ENCODE data around the gene GKN1.

The GKN1 gene

DNA sequence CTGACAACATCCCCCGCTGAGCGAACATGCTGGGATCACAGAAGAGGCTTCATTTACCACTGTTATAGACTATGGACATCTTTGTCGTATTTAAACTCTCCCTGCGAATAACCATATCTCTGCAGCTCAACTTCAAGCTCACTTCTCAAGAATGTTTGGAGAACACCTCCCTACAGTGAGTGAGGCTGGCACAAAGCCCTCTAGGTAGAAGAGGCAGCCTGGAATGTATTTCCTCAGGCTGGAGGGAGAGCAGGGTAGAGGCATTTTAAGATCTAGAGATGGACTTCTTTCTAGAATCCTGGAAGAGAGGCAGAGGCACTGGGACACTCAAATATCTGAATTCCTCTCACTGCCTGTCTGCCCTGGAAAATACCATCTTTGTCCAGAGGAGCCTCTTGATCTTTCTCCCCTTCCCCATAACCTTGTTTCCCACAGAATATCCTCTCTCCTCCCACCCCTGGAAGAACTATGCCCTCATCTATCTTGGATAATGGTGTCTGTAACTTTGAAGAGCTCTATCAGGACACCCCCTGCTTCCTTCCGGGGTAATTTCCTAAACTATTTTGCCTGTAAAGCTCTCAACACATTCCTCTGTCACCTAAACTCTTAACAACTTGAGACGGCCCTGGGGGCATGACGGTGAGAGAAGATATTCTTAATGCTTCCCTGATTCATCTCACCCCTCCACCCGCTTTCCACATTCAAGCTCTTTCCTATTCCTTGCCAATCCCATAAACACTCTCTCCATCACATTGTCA is 36.2 kb downstream of the GKN1 start:
- no peak for DNase-seq

DNA sequence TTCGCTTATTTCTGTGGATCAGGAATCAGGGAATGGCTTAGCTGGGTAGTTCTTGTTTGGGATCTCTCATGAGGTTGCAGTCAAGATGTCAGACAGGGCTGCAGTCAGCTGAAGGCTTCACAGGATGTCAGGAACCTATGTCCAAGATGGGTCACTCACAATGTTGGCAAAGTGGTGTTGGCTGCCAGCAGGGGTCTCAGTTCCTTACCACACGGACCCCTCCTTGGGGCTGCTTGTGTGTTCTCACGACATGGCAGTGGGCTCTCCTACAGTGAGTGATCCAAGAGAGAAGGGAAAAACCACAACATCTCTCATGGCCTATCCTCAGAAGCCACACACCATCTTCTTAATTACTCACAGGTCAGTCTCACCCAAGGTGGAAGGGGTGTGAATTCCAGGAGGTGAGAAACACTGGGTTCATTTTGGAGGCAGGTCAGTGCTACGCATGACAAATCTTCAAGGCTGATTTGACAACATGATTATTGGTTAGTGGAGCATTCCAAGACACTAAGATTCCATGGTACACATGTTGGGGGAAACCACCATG is 37.2 kb downstream of the GKN1 start:
- no peak for DNase-seq

DNA sequence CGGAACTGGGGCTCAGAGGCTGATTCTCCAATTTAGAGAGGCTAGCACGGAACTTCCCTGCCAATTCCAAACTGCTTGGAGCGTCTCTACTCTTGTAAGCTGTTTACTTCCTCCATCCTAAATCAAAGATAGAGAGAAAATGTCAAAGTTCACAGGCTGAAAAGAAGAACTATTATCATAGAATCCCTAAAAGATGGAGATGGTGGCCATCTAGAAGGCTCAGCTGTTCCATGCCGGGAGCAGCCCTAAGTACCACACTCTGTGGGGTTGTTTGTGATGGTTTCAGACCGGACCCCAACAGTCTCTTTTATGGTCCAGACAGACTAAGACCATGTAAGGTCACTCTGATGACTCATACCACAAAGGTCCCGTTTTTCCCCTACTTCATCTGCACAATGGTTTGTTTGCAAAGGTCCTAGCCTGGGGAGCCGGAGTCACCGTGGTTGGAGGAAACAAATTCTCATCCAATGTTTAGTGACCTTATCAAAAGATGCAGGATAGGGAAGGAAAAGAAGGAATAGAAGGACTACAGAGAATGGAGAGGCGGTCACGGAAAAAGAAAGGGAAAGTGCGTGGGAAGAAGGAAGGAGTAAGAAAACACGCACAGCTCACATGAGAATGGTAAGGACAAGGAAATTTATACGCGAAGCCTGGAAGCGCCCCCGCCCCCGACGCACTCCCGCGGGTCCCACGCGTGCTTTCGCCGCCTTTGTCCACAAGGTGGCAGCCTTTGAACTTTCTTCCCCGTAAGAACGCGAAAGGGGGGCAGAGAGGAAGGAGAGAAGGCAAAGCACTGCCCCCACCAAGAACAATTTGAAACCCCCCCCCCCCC is 38.1 kb downstream of the GKN1 start:
- DNase-seq, result no peak

DNA sequence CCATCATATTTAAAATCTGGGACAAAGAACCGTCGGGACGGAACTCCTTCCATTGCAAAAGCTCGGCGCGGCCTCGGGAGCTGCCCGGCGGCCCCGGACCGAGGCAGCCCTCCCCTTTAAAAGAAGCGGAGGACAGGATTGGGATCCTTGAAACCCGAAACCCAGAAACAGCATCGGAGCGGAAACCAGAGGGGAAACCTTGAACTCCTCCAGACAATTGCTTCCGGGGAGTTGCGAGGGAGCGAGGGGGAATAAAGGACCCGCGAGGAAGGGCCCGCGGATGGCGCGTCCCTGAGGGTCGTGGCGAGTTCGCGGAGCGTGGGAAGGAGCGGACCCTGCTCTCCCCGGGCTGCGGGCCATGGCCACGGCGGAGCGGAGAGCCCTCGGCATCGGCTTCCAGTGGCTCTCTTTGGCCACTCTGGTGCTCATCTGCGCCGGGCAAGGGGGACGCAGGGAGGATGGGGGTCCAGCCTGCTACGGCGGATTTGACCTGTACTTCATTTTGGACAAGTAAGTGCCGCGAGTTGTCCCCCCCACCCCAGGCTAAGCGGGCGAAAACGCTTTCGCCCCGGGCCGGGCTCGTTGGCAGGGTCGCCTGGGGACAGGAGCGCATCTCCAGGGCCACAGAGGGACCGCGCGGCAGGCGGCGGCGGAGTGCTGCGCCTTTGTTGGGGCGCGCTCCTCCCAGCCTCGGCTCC is 38.9 kb downstream of the GKN1 start, which contains the start of gene ANTXR1:
TSS of gene ANTXR1 (plus strand) at position 38 of the 698 bp plus-strand sequence. CDS start at position 359, 321 bp downstream.
- DNase-seq, result peak; percentile 89

DNA sequence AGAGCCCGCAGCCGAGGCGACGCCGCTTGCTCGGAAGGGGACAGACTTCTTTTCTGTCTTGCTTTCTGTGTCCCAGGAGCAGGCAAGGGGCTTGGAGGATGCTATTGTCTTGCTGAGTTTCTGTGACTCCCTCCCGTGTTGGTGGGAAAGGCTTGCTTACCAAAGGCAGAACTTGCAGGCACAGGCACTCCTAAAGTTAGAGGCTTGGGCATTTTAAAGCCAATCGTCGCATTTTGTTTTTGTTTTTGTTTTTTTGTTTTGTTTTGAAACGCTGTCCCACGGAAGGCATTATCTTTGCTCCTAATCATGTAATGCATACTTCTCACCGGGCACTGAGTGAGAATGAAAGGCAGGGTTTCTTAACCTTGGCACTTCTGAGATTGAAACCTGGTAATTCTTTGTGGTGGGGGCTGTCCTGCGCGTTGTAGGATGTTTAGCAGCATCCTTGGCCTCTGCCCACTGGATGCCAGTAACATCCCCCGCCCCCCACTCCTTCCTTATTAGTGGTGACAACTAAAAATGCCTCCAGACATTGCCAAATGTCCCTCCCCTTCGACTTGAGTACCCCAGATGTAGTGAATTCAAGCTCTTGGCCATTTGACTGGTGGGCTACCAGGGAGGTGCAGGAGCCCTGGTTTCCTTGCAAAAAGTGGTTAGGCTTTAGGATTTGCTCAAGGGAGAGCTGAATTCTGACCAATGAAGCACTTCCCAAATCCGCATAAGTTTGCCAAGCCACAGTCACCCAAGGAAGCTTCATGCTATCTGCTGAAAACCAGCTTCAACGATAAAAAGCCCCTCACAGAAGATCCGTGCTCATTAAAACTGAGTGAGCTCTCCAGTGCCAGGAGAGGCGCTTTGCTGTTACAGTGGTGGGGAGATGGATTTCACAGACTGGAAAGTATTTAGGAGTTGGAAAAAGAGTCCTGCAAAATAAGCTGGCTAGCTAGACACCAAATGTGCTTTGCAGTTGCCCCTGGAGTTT is 39.7 kb downstream of the GKN1 start:
- DNase-seq, result peak; percentile 71

DNA sequence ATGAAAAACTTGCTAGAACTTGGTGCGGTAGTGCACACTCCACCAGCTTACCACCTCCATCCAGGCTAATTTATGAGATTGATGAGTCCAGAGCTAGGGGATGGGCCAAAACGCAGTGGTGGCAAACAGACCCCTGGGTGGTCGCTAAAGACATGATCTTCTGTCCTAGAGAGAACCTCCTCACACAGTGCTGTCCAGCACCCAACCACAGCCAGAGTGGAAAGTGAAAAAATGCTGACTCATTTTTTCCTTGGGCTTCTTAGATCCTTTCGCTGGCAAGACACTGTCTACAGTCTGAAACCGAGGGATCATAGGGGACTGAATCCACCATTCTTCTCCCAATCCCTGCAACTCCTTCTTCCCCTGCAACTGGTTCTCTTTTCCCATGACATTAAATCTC is 42.6 kb downstream of the GKN1 start:
- DNase-seq, result no peak

DNA sequence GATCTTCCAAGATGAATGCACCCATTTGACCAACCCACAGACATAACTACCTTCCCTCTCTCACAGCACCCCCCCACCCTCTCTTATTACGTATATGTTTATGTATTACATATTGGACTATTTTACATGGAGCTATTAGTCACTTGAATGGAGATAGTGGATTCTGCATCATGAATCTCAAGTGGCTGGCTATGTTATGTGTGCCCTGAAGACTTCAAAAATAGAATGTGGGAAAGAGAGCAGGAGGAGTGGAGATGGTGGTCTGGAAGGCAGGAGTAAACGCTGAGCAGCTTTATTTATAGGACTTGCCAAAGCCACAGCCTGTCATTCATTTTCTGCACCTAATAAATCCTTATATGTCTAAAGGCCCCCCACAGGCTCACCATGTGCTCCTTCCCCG is 43.4 kb downstream of the GKN1 start:
- DNase-seq, result no peak

DNA sequence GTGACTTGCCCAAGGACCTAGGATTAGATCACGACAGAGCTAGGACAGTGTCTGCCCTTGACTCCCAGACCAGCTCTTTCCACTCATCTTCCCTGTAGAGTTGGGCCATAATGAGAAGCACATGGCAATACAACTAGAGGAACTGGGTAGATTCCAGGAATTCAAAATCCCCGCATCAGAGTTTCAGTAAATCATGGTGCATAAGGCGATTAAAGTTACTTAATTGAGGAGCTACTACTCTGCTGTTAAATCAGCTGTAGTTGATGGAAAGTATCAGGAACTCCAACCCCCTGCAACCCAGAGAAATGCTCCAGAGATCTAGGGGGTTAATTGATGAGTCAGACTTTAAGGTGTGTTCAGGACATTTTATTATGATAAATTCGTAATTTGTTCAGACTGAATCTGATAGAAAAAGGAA is 44.3 kb downstream of the GKN1 start:
- DNase-seq, result no peak

DNA sequence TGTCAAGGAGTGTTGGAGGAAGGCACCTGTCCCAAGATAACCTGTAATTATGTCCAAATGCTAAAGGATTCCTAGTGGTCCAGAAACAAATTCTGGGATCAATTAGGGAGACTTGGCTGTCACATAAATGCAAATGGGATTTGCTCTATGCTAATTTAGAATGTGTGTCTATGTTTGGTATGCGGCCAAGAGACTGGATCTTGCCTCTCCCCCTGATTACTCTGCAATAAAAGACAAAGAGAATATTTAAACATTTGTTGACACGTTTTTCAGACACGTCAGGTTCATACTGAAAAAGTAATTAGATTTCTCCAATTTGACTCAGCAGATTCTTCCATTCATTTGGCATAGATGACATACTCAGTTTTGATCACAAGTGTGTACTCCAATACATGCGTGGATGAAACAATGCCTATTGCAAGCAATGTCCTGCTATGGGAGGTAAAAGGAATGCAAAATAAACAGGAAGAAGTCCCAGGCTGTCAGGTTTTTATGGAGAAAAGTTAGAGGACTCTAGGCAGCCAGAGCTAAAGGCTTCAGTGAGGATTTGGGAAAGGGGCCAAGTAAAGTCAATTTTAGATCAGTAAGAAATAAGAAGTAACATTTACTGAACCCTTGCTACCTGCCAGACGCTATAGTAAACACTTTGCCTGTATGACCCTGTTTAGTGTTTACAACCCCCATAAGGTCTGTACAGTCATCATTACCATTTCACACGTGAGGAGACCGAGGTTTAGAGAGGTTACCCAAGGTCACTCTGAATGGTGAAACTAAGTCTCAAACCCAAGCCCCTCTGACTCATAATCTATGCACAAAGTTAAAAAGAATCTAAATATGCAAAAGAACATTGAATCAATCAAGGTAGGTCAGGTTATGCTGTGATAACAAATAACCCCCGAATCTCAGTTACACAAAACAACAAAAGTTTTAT is 46.3 kb downstream of the GKN1 start:
- no peak for DNase-seq

DNA sequence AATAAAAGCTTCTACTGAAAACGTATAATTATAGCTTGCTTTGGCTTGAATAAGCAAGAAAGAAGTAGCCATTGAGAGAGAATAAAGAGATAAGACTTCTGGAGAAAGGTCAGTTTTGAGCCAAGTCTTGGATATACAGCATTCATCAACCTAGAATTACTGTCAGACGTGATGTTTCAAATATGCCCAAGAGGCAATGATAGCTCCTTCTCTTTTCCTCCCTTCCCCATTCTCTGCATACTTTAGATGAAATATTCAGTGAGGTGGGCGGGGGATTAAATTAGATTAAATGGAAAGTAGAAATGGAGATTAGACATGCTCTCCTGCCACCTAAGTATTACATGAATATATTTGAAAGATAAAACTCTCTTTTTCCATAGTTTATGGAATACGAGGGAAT is 47.3 kb downstream of the GKN1 start:
- DNase-seq, result no peak

DNA sequence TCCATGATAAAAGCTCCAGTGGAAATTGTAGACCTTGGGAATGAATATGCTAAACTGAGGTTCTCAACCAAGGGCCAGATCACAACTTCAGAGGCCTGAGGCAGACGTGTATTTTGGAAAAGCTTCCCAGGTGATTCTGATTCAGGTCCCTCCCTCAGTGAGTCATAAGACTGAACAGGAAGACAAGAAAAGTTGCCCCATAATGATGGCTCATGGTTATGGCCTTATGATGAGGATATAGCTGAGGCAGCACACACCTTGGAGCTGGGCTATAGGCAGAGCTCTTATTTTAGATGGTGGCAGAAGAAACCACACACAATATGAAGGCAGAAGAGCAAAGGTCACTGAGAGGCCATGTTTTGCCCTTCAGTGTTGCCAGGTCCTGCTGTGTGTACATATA is 48.1 kb downstream of the GKN1 start:
- no peak for DNase-seq

DNA sequence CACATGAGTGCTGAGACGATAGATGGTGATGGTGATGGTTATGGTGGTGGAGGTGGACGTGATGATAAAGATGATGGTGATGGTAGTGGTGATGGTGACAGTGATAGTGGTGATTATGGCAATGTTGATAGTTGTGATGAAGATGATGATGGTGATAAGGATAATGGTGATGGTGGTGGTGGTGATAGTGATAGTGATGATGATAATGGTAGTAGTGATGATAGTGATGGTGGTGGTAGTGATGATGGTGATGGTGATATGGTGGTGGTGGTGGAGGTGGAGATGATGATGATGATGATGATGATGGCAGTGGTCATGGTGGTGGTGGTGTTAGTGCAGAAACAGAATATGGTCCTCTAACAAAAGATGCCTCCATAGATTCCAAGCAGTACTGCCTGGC is 48.8 kb downstream of the GKN1 start:
- DNase-seq, result no peak

DNA sequence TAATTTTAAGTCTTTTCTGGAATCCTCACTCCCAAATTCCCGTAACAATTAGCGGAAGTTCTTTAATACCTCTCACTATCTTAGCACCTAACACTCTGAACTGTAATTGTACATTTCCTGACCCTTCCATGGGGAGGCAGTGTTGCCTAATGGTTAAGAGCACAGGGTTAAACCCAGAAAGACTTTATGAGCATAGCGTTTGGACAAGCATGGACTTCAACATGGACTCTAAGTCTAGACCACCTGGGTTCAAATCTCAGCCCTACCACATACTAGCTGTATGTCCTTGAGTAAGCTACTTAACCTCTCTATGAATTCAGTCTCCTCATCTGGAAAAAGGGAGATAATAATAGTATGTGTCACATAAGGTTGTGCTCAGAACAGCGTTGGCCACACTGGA is 51.6 kb downstream of the GKN1 start:
- no peak for DNase-seq

DNA sequence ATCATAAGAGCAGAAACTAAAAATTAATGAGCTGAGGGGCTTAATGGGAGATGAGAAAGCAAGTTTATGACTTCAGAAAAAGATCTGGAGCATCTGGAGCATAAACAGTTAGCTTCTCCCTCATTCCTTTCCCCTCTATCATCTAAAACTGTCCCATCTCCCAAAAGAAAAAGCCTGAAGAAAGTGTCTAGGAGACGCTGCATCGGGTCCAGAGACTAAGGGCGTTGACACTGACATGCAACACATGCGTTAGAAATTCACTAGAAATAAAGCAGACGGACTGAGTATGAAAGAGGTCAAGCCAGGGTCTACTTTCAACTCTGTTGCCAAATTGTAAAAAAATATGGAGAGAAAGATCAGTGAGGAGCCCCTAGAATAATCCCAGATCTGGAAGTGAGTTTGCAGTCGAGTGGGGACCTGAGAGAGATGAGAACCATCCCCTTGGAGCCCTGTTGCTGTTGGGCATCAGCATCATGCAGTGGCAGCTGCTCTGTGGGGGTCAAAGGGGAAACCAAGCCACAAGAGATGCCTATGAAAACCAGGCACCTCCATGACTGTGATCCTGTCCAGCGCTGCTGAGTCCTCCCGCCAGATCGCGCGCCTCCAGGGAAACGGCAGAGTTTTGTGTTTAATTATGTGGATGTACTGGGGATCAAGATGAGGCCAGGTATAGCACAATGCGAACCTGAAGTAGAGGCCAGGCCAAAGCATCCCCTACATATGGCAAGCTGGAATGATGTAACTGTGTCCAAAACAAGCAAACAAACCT is 52.4 kb downstream of the GKN1 start:
- DNase-seq, result no peak

All from right forelimb (tissue), 1 donor.